Measurements from ENCODE around the gene LRFN5. TPM values are rescaled to one million over a fixed set of nuclear protein-coding genes. Genes with fewer than 3 reads are reported as not detected.

LRFN5 gene
- total and polyA plus RNA-seq, 2 experiments from 2014 or later: 1.9 to 6.8 TPM

DNA sequence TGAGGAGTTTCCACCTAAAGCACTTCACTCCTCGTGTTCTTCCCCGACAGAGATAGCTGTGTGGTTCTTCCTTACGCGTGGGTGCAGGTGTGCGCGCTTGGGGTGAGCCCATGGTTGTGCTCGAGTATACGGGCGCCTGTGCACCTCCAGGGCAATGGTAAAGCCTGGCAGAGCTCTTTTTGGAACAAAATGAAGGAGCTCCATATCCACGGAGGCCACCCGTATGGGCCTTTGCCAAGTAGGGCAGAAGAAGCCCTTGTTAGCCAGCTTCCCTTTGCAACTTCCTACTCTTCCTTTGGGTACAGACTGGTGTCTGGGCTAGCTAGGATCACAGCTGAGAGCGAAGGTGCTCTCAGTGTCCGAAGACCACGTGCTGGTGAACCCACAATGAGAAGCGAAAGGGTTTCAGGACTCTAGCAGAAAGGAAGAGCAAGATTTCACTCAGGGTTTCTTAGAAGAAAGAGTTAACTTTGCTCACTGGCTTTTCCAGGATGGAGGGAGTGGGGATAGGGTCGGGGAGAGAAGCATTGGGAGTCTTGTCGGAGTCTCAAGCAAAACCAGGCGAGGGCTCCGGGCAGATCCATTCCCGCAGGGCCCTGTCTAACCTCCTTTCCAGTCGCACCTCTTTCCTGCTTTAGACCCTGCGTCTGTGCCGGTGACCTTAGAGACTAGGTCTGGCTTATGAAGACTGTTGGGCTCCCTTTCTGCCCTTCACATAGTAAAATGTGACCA, 960 bp upstream of the LRFN5 start:
- DNase-seq (ENCODE audit: low spot score): peak; percentile 94
- Histone ChIP-seq H3K79me2 (replicated peaks; ENCODE audit: insufficient read depth) (peaks cover 28% of the 10 kb centered on the region), H3K4me3 (peak overlapping the region; percentile 77), H3K4me1 (ENCODE audit: insufficient read depth) (peaks cover 45% of the 10 kb centered on the region), H3K27ac (ENCODE audit: low read depth) (no peak overlapping the region), H3K4me2 (peak overlapping the region; percentile 96), H3F3A (replicated peaks; ENCODE audit: low read depth) (no peaks in the 10 kb centered on the region), H3K36me3 (ENCODE audit: insufficient read depth) (no peaks in the 10 kb centered on the region), H2AFZ (peak overlapping the region; percentile 100), H4K20me1 (replicated peaks; ENCODE audit: insufficient read depth) (no peaks in the 10 kb centered on the region), H3K27me3 (ENCODE audit: insufficient read depth) (peaks cover 55% of the 10 kb centered on the region), H3K9me2 (ENCODE audit: insufficient read depth) (no peaks in the 10 kb centered on the region)
- Mint-ChIP-seq H3K27me3 (ENCODE audit: insufficient read depth, low read depth, poor library complexity) (peaks cover 58% of the 10 kb centered on the region), H3K27ac (no peak overlapping the region), H3K9me3 (peaks cover 4% of the 10 kb centered on the region; the same call in 1 of the 3 replicates), H3K4me1 (peaks cover 29% of the 10 kb centered on the region), H3K4me3 (peak overlapping the region; percentile 79), H3K36me3 (ENCODE audit: low read depth) (peaks cover under 1% of the 10 kb centered on the region; the same call in 1 of the 3 replicates)
- peak; percentile 64 for ATAC-seq
- TF ChIP-seq EZH2 (IDR thresholded peaks at IDR 0.05; ENCODE audit: low read depth, unreplicated experiment): peak; percentile 31
- TF ChIP-seq ZNF331 (CRISPR knock-in tag; IDR thresholded peaks at IDR 0.05; ENCODE audit: low read depth): no peak

DNA sequence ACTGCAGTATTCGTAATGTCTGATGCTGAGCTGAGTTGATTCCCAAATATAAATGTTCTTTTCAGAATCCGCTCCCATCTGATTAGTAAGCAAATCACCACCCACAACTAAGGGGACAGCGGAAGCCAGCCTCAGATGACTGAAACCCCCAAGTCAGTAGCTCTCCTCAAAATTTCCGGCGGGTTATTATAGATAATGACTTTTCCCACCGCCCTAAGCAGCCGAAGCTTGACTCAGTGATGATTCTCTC, 469 bp upstream of the LRFN5 start:
- peaks cover 59% of the 10 kb centered on the region for H3K27me3 ChIP-seq (ENCODE audit: insufficient read depth)
- no peak overlapping the region for H3K27ac ChIP-seq (ENCODE audit: low read depth)
- no peaks in the 10 kb centered on the region for H3K36me3 ChIP-seq (ENCODE audit: insufficient read depth)
- no peaks in the 10 kb centered on the region for H3F3A ChIP-seq (replicated peaks; ENCODE audit: low read depth)
- peak overlapping the region; percentile 77 for H3K4me3 ChIP-seq
- TF ChIP-seq JUNB (IDR thresholded peaks at IDR 0.05; ENCODE audit: unreplicated experiment) (no peak), ZNF114 (CRISPR knock-in tag; IDR thresholded peaks at IDR 0.05) (no peak), EZH2 (IDR thresholded peaks at IDR 0.05; ENCODE audit: low read depth, unreplicated experiment) (no peak), CREB1 (CRISPR knock-in tag; IDR thresholded peaks at IDR 0.05; ENCODE audit: low read depth) (no peak), POLR2AphosphoS5 (IDR thresholded peaks at IDR 0.05; ENCODE audit: low read depth) (no peak)
- ATAC-seq (no peak), DNase-seq (ENCODE audit: low spot score) (no peak)
- H3K4me1 ChIP-seq (ENCODE audit: insufficient read depth): peaks cover 50% of the 10 kb centered on the region
- H4K20me1 ChIP-seq (replicated peaks; ENCODE audit: insufficient read depth): no peaks in the 10 kb centered on the region
- peak overlapping the region; percentile 96 for H3K4me2 ChIP-seq
- H3K9me2 ChIP-seq (ENCODE audit: insufficient read depth): no peaks in the 10 kb centered on the region
- Mint-ChIP-seq H3K36me3 (ENCODE audit: low read depth) (no peaks in the 10 kb centered on the region), H3K27ac (no peak overlapping the region), H3K4me1 (peaks cover 29% of the 10 kb centered on the region), H3K4me3 (peak overlapping the region; percentile 79), H3K9me3 (peaks cover 4% of the 10 kb centered on the region; the same call in 1 of the 3 replicates), H3K27me3 (ENCODE audit: insufficient read depth, low read depth, poor library complexity) (peaks cover 58% of the 10 kb centered on the region)
- H2AFZ ChIP-seq: peak overlapping the region; percentile 100
- peaks cover 31% of the 10 kb centered on the region for H3K79me2 ChIP-seq (replicated peaks; ENCODE audit: insufficient read depth)

DNA sequence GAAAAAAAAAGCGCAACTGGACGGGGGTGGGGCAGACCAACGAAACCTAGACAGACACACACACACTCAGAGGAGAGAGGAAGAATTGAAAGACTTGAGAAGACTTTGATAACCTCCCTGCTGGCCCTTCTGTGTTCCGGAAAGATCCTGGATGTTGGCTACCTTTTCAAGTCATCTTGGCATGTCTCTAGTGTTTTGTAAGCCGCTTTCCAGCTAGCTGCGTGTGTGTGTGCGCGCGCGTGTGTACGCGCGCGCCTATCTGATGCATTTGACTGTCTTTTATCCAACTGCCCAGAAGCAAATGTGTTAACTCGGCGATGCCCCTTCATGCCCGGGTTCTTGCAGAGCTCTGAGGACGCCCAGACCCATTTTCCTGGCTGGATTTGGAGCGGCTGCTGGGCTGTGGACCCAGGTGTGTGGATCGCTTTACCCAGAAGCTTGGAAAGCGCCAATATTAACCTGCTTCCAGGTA, 664 bp downstream of the LRFN5 start:
- TF ChIP-seq POLR2AphosphoS5 (IDR thresholded peaks at IDR 0.05; ENCODE audit: low read depth) (no peak), EZH2 (IDR thresholded peaks at IDR 0.05; ENCODE audit: low read depth, unreplicated experiment) (peak; percentile 15), EZH2phosphoT487 (IDR thresholded peaks at IDR 0.05; ENCODE audit: unreplicated experiment) (no peak), STAT1 (IDR thresholded peaks at IDR 0.05; ENCODE audit: unreplicated experiment) (no peak), CREB1 (CRISPR knock-in tag; IDR thresholded peaks at IDR 0.05; ENCODE audit: low read depth) (no peak), JUNB (IDR thresholded peaks at IDR 0.05; ENCODE audit: unreplicated experiment) (no peak)
- Mint-ChIP-seq H3K4me3 (peak overlapping the region; percentile 85), H3K27me3 (ENCODE audit: insufficient read depth, low read depth, poor library complexity) (peaks cover 59% of the 10 kb centered on the region)

More for the DNA sequence above, 664 bp downstream of the LRFN5 start:
- peaks cover 42% of the 10 kb centered on the region for H3K4me1 ChIP-seq (ENCODE audit: insufficient read depth)
- H4K20me1 ChIP-seq (replicated peaks; ENCODE audit: insufficient read depth): no peaks in the 10 kb centered on the region
- DNase-seq (ENCODE audit: low spot score): peak; percentile 41
- ATAC-seq: no peak
- H3K36me3 Mint-ChIP-seq (ENCODE audit: low read depth): no peaks in the 10 kb centered on the region
- H2AFZ ChIP-seq: peak overlapping the region; percentile 100
- peaks cover 4% of the 10 kb centered on the region; the same call in 1 of the 3 replicates for H3K9me3 Mint-ChIP-seq
- H3K27me3 ChIP-seq (ENCODE audit: insufficient read depth): peaks cover 63% of the 10 kb centered on the region
- H3K9me2 ChIP-seq (ENCODE audit: insufficient read depth): no peaks in the 10 kb centered on the region
- no peak overlapping the region for H3K27ac Mint-ChIP-seq
- H3F3A ChIP-seq (replicated peaks; ENCODE audit: low read depth): no peaks in the 10 kb centered on the region
- H3K79me2 ChIP-seq (replicated peaks; ENCODE audit: insufficient read depth): peaks cover 24% of the 10 kb centered on the region
- peak overlapping the region; percentile 77 for H3K4me3 ChIP-seq
- H3K27ac ChIP-seq (ENCODE audit: low read depth): no peak overlapping the region
- H3K4me2 ChIP-seq: peak overlapping the region; percentile 96
- H3K36me3 ChIP-seq (ENCODE audit: insufficient read depth): no peaks in the 10 kb centered on the region
- H3K4me1 Mint-ChIP-seq: peaks cover 29% of the 10 kb centered on the region

Measured in GM23338 (cell line).